GM20000 (cell line): ENCODE measurements around the gene PML.

Experiments
- DNase-seq: peaks from one replicate; pipeline ENCODE4 v3.0.0; 2012; ENCODE audit warnings: low spot score
- TF ChIP-seq, protein P1 (sequence below): IDR thresholded peaks from 2 replicates; pipeline ENCODE4 v1.5.1; 2012; ENCODE audit warnings: mild to moderate bottlenecking, control low read depth; ENCODE audit errors: extremely low read depth, missing control alignments

Gene PML

DNA sequence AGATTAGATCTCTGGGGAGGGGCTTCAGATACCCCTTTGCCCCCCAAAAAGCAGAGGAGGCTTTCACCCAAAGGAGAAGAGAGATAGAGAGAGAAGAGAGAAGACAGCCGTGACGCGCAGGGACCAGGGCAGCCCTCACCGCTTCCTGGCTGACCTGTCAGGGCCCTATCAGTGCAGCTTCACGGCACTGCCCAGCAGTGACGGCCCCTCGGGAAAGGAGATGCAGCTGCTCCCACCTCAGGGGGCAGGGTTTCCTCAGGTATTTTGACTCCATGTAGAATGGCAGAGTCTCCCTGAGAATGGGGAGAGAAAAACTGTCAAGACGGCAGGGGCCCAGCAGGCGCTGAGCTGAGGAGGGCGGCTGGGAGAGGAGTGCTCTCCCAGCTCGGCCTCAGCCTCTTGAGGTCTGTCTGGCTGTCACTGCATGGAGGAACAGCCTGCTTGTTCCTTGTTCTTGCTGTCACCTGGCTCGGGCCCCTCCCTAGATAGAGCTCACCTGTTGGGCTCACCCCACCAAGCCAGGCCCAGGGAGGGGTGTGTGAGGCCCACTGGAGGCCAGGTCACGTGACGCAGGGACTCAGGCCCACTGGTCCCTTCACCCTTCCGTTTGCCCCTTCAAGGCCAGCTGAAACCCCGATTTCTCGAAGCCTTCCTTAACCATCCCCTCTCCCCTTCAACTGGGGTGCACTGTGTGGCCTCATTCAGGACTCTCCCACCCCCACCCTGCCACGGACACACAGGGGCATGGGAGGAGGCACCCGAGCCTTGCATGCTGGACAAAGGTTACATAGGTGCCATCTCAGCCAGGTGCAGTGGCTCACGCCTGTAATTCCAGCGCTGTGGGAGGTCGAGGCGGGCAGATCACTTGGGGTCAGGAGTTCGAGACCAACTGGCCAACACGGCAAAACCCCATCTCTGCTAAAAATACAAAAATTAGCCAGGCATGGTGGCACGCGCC lies 40.0 kb upstream of the PML start:
- no peak for DNase-seq
- TF ChIP-seq, protein P1, sequence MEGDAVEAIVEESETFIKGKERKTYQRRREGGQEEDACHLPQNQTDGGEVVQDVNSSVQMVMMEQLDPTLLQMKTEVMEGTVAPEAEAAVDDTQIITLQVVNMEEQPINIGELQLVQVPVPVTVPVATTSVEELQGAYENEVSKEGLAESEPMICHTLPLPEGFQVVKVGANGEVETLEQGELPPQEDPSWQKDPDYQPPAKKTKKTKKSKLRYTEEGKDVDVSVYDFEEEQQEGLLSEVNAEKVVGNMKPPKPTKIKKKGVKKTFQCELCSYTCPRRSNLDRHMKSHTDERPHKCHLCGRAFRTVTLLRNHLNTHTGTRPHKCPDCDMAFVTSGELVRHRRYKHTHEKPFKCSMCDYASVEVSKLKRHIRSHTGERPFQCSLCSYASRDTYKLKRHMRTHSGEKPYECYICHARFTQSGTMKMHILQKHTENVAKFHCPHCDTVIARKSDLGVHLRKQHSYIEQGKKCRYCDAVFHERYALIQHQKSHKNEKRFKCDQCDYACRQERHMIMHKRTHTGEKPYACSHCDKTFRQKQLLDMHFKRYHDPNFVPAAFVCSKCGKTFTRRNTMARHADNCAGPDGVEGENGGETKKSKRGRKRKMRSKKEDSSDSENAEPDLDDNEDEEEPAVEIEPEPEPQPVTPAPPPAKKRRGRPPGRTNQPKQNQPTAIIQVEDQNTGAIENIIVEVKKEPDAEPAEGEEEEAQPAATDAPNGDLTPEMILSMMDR: no peak

DNA sequence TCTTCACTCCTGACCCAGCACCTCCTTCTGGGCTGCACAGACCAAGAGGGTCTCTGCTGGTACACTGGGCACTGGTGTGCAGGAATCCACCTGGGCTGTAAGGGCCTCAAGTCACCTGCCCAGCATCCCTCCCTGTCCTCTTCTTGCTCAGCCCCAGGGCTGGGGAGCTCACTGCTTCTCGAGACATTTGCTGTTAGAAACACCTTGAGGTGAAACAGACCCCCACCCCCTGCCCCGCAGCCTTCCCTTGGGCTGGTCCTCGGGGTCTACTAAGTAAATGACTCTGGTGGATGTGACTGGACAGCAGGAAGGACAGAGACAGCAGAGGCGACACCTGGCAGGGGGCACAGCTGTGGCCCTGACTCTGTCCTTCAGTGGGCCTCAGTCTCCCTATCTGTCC lies 39.2 kb upstream of the PML start:
- no peak for DNase-seq
- TF ChIP-seq, protein P1: no peak

DNA sequence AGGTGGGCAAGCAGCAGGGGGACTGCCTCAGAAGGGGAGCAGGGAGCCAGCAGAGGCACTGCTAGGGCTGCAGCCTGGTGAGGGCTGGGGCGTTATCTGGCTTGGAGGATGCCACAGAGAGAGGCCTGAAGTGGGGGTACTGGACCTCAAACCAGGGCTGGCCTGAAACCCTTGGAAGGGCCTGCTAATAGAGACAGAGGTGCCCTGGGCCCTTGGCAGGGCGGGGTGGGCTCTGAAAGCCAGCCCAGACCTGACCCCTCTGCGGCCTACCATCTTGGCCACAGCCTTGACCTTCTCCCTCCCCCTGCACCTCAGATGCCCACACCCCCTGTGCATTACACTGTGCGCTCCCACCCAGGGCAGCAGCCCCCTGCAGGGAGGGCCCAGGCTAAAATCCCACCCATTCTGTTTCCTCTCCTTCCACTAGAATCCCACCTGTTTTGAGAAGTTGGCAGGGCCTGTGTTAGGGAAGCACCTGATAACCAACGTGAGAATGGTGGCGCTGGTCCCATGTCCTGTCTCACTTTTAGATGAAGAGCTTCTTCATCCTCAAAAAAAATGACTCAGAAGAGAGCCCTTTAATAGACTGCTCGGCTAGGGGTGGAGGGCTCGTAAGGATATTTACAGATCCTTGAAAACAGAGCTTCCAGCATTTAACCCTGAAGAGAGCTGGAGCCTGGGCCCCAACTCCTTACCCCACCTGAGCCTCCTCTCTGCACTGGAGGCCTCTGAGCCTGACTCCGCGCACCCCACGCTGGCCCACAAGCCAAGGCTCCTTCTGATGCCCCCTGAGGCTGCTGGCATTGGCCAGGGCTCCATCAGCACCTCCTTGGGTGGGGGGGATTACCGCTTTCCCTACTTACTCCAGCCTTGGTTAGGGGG lies 38.4 kb upstream of the PML start:
- TF ChIP-seq, protein P1: no peak
- no peak for DNase-seq

DNA sequence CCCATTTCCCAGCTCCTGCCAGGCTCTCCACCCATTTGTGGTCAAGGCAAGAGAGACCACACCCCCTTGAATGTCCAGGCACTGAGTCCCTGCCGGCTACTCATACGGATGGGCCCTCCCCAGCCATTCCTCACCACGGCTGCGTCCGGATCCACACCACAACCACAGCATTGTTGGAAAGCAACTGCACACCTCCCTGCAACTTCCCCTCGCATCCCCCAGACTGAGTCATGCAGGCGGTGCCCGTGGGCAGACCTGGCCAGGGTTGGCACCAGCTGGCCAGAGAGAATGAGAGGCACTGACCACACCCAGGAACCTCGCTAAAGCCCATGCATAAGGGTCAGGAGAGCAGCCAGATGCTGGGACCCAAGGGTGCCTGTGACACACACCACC lies 37.8 kb upstream of the PML start:
- TF ChIP-seq, protein P1: no peak
- no peak for DNase-seq

DNA sequence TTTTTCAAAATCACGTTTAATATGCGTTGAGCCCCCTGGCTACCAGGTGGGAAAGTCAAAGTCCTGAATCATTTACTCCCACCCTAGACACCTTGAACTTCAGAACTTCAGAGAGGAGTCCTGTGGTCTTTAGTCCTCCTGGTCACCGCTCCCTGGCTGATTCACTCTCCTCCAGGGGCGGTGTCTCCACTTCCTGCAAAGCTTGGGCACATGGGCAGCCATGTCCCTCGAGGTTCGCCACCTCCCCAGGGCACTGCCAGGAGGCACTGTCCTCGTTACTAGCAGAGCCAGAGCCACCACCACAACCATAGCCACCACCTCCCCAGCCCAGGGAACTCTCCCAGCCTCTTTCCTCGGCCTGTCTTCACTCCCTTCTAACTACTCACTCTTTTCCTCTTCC lies 37.2 kb upstream of the PML start:
- no peak for DNase-seq
- TF ChIP-seq, protein P1: no peak

DNA sequence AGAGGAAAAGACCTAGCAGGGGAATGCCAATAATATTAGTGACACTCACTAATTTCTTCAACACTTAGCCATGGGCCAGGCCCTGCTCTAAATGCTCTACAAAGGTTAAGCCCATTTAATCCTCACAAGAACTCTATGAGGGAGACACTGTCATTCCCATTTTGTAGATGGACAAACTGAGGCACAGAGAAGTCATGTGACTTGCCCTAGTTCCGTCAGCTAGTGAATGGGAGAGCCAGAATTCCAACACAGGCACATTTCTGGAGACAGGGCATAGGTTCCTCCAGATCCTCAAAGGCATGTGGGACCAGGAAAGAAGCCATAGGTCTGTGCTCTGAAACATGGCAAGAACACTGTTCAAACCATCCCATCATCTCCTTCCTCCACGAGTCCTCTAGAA lies 36.7 kb upstream of the PML start:
- TF ChIP-seq, protein P1: no peak
- DNase-seq: no peak
